HCT116 (cell line): ENCODE data around the gene OR2T11. TPM values are rescaled to one million over a fixed set of nuclear protein-coding genes. Genes with fewer than 3 reads are reported as not detected.

Source experiments
- ATAC-seq: fragments of 200-7000 bp; cut with Tn5 transposase; 2 replicates; pipeline ENCODE4 v1.9.1; 2020; ENCODE audit warnings: mild to moderate bottlenecking, moderate library complexity
- BruUV-seq: library from RNA; stranded (reverse); fragments of 400-500 nt; replicated peaks from 2 replicates; lab custom pipeline; 2021; lab: Mats Ljungman, UMichigan
- CTCF ChIA-PET: fragments of 300-600 bp; sonication (Branson Sonifier 250); formaldehyde crosslinking; loops from one replicate; lab custom pipeline; 2021; ENCODE audit warnings: antibody characterized with exemption; lab: Charles Lee
- POLR2A ChIA-PET: fragments of 300-600, 350-600 bp; sonication (Branson Sonifier 250); formaldehyde crosslinking; loops from one replicate; lab custom pipeline; 2021; ENCODE audit warnings: antibody characterized with exemption; lab: Charles Lee
- RAD21 ChIA-PET, 2 experiments: fragments of 300-600 bp; sonication (Branson Sonifier 250); formaldehyde crosslinking; loops; one replicate each; lab custom pipeline; 2023; ENCODE audit warnings: low total read pairs in 2 of 2; ENCODE audit not compliant: uncharacterized antibody in 2 of 2, unreplicated experiment in 2 of 2, low non-redundant PET in 1 of 2; lab: Charles Lee
- DNase-seq: peaks from one replicate; pipeline ENCODE4 v3.0.0-alpha.2; 2010; ENCODE audit warnings: low read depth, low spot score
- H2AFZ ChIP-seq: fragments of 200-600 bp; shearing (Covaris generic), sonication (generic); 2 replicates; pipeline ENCODE4 v1.6.1; 2017; ENCODE audit warnings: low read depth, mixed run types, mixed read lengths, antibody characterized with exemption, low read length; ENCODE audit not compliant: poor library complexity, severe bottlenecking
- H3K27ac ChIP-seq: 2 replicates; pipeline ENCODE4 v1.5.1; 2012; ENCODE audit warnings: low read depth, low read length
- H3K27me3 ChIP-seq: fragments of 200-600 bp; sonication (generic); 2 replicates; pipeline ENCODE4 v1.6.1; 2016; ENCODE audit warnings: mixed run types, low read length, mixed read lengths; ENCODE audit not compliant: insufficient read depth
- H3K36me3 ChIP-seq, 2 experiments: fragments of 200-500 bp in 1 of 2; fragments of 200-600 bp in 1 of 2; sonication (Bioruptor generic) in 1 of 2; sonication (generic) in 1 of 2; 2 replicates each; pipeline versions ENCODE4 v1.5.1 to v1.6.1; 2014 to 2016; ENCODE audit warnings: low read length in 2 of 2, inconsistent platforms in 1 of 2, mixed read lengths in 1 of 2, mixed run types in 1 of 2; ENCODE audit not compliant: insufficient read depth in 2 of 2, control insufficient read depth in 1 of 2
- H3K4me1 ChIP-seq, 2 experiments: fragments of 200-600 bp in 1 of 2; sonication (generic) in 1 of 2; 2 replicates each; pipeline versions ENCODE4 v1.5.1 to v1.6.1; 2012 to 2017; ENCODE audit warnings: low read length in 2 of 2, inconsistent platforms in 1 of 2, mild to moderate bottlenecking in 1 of 2, mixed read lengths in 1 of 2, mixed run types in 1 of 2, moderate library complexity in 1 of 2; ENCODE audit not compliant: insufficient read depth in 2 of 2, control insufficient read depth in 1 of 2
- H3K4me2 ChIP-seq: fragments of 200-600 bp; sonication (generic); 2 replicates; pipeline ENCODE4 v1.6.1; 2017; ENCODE audit warnings: mixed run types, low read length, mixed read lengths
- H3K4me3 ChIP-seq, 2 experiments: fragments of 200-600 bp in 1 of 2; sonication (generic) in 1 of 2; replicated peaks in 1 of 2; 2 replicates each; pipeline ENCODE4 v1.5.1; 2011 to 2016; ENCODE audit warnings: low read length in 2 of 2, control low read depth in 1 of 2, low read depth in 1 of 2, mild to moderate bottlenecking in 1 of 2, mixed read lengths in 1 of 2, mixed run types in 1 of 2
- H3K79me2 ChIP-seq: fragments of 200-600 bp; sonication (generic); 2 replicates; pipeline ENCODE4 v1.6.1; 2017; ENCODE audit warnings: mild to moderate bottlenecking, mixed run types, low read length, moderate library complexity, mixed read lengths; ENCODE audit not compliant: insufficient read depth
- H3K9ac ChIP-seq: fragments of 200-600 bp; sonication (generic); 2 replicates; pipeline ENCODE4 v1.6.1; 2016; ENCODE audit warnings: low read length, mixed read lengths
- H3K9me2 ChIP-seq: fragments of 200-600 bp; sonication (generic), shearing (Covaris generic); 2 replicates; pipeline ENCODE4 v1.6.1; 2017; ENCODE audit warnings: mixed run types, mild to moderate bottlenecking, moderate library complexity; ENCODE audit not compliant: insufficient read depth
- H3K9me3 ChIP-seq, 2 experiments: fragments of 200-500 bp in 1 of 2; fragments of 200-600 bp in 1 of 2; sonication (Bioruptor generic) in 1 of 2; sonication (generic) in 1 of 2; 2 replicates each; pipeline ENCODE4 v1.6.1; 2014 to 2017; ENCODE audit warnings: low read length in 2 of 2, mixed read lengths in 2 of 2, inconsistent platforms in 1 of 2, low read depth in 1 of 2, mild to moderate bottlenecking in 1 of 2, mixed run types in 1 of 2, moderate library complexity in 1 of 2; ENCODE audit not compliant: control insufficient read depth in 1 of 2, insufficient read depth in 1 of 2
- H4K20me1 ChIP-seq: fragments of 200-600 bp; sonication (generic), shearing (Covaris generic); 2 replicates; pipeline ENCODE4 v1.6.1; 2017; ENCODE audit warnings: mixed run types, mild to moderate bottlenecking, moderate library complexity; ENCODE audit not compliant: insufficient read depth
- CBX3 ChIP-seq: IDR thresholded peaks from 2 replicates; pipeline ENCODE4 v1.6.1; 2012; ENCODE audit warnings: low read depth
- CEBPB ChIP-seq: IDR thresholded peaks from 2 replicates; pipeline ENCODE4 v1.6.1; 2012; ENCODE audit warnings: low read depth
- ELF1 ChIP-seq: IDR thresholded peaks from 2 replicates; pipeline ENCODE4 v1.6.1; 2012; ENCODE audit warnings: low read depth, borderline replicate concordance
- EZH2 ChIP-seq: fragments of 200-600 bp; sonication (generic); IDR thresholded peaks from 2 replicates; pipeline ENCODE4 v1.6.1; 2017; ENCODE audit warnings: antibody characterized with exemption, mixed run types
- JUND ChIP-seq: IDR thresholded peaks from 2 replicates; pipeline ENCODE4 v1.6.1; 2012
- POLR2A ChIP-seq: IDR thresholded peaks from 2 replicates; pipeline ENCODE4 v1.7.0; 2011; ENCODE audit warnings: borderline replicate concordance; ENCODE audit not compliant: insufficient read depth, insufficient read length; ENCODE audit errors: extremely low read depth
- POLR2AphosphoS5 ChIP-seq: IDR thresholded peaks from 2 replicates; pipeline ENCODE4 v1.6.1; 2011; ENCODE audit warnings: mild to moderate bottlenecking, low read depth, low read length, moderate library complexity
- RAD21 ChIP-seq: IDR thresholded peaks from 2 replicates; pipeline ENCODE4 v1.6.1; 2012; ENCODE audit warnings: low read depth, mild to moderate bottlenecking
- SIN3A ChIP-seq: IDR thresholded peaks from 2 replicates; pipeline ENCODE4 v1.6.1; 2012; ENCODE audit warnings: low read depth
- TCF7L2 ChIP-seq: IDR thresholded peaks from 2 replicates; pipeline ENCODE4 v1.7.0; 2011; ENCODE audit warnings: borderline replicate concordance, inconsistent platforms; ENCODE audit not compliant: insufficient read depth, insufficient read length; ENCODE audit errors: extremely low read depth
- YY1 ChIP-seq: IDR thresholded peaks from 2 replicates; pipeline ENCODE4 v1.6.1; 2011; ENCODE audit warnings: low read length, low read depth, moderate library complexity, mild to moderate bottlenecking; ENCODE audit not compliant: insufficient replicate concordance; ENCODE audit errors: extremely low read depth
- ZFX ChIP-seq: fragments of 450-650 bp; IDR thresholded peaks from 2 replicates; pipeline ENCODE4 v1.6.1; 2017
- intact Hi-C: fragments of 100-400 bp; cut with micrococcal nuclease; formaldehyde crosslinking; loops from 2 replicates; pipeline ENCODE4 v1.10.0; 2022
- total RNA-seq: library from RNA; stranded (reverse); gene quantifications from one replicate; pipeline ENCODE4 v1.2.1, GENCODE V29; 2021; ENCODE audit not compliant: unreplicated experiment
- TF ChIP-seq, protein P1 (sequence below): IDR thresholded peaks from 2 replicates; pipeline ENCODE4 v1.6.1; 2012
- TF ChIP-seq, protein P2 (sequence below): IDR thresholded peaks from 2 replicates; pipeline ENCODE4 v1.6.1; 2012
- TF ChIP-seq, protein P3 (sequence below), 3 experiments: fragments of 200-600 bp in 1 of 3; sonication (generic) in 1 of 3; IDR thresholded peaks in 2 of 3; conservative IDR thresholded peaks in 1 of 3; 2 replicates each; pipeline ENCODE4 v1.5.1; 2012 to 2017; ENCODE audit warnings: low read depth in 2 of 3, low read length in 2 of 3, antibody characterized with exemption in 1 of 3, borderline replicate concordance in 1 of 3, control low read depth in 1 of 3, mild to moderate bottlenecking in 1 of 3, mixed read lengths in 1 of 3, mixed run types in 1 of 3, moderate library complexity in 1 of 3; ENCODE audit not compliant: insufficient read depth in 1 of 3

OR2T11 gene
- total RNA-seq, 1 experiment from 2014 or later: not detected

DNA sequence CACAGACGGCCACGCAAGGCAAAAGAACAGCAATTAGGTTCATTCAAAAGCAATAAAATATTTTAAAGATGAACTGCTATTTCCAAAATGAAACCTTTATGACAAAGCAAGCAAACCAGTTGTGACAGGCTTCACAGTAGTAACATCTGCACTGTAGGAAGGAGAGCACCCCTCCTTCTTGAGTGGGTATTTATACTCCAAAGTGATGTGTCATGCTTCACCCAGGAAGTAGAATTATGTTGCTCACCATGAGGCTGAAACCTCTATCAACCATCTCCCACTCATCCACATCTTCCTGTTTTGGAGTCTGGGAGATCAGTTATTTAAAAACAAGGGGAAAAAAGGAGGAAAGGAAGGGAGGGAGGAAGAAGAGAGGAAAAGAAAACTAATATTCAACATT, 38.3 kb downstream of the OR2T11 start:
- H4K20me1 ChIP-seq: no peaks in the 10 kb centered on the region
- H3K4me2 ChIP-seq: no peak overlapping the region
- no peaks in the 10 kb centered on the region for H3K9me2 ChIP-seq
- ChIA-PET CTCF (no interaction called here), POLR2A (no interaction called here), RAD21 (no interaction called here)
- H2AFZ ChIP-seq: no peak overlapping the region
- H3K9me3 ChIP-seq: no peaks in the 10 kb centered on the region
- no peak overlapping the region for H3K4me3 ChIP-seq
- no peak overlapping the region for H3K9ac ChIP-seq
- DNase-seq: no peak
- H3K79me2 ChIP-seq: no peaks in the 10 kb centered on the region
- intact Hi-C loops: no loop called here
- H3K36me3 ChIP-seq: no peaks in the 10 kb centered on the region
- H3K4me1 ChIP-seq: no peaks in the 10 kb centered on the region
- TF ChIP-seq, protein P1, sequence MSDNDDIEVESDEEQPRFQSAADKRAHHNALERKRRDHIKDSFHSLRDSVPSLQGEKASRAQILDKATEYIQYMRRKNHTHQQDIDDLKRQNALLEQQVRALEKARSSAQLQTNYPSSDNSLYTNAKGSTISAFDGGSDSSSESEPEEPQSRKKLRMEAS: no peak
- no peak for TF ChIP-seq YY1
- no peak for TF ChIP-seq POLR2AphosphoS5
- no peak for TF ChIP-seq EZH2
- TF ChIP-seq TCF7L2: no peak
- no peak for TF ChIP-seq CEBPB
- TF ChIP-seq JUND: no peak
- TF ChIP-seq POLR2A: no peak
- TF ChIP-seq RAD21: no peak
- no peak for TF ChIP-seq ELF1
- TF ChIP-seq, protein P2, sequence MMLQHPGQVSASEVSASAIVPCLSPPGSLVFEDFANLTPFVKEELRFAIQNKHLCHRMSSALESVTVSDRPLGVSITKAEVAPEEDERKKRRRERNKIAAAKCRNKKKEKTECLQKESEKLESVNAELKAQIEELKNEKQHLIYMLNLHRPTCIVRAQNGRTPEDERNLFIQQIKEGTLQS: no peak
- TF ChIP-seq CBX3: no peak
- no peak for TF ChIP-seq ZFX
- no peak for ATAC-seq
- BruUV-seq: no TSS peak
- H3K27ac ChIP-seq: no peak overlapping the region
- H3K27me3 ChIP-seq: no peaks in the 10 kb centered on the region

DNA sequence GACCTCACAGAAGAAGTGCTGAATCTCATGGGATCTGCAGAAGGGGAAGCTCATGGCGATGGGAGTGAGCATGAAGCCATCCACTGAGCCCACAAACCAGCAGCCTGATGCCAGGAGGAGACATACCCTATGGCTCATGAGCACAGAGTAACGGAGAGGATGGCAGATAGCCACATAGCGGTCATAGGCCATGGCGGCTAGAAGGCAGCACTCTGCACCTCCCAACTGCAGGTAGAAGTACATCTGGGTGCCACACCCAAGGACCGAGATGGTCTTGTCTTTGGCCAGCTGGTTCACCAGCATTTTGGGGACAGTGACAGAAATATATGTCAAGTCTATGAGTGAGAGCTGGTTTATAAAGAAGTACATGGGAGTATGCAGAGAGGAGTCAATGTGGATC, 41.7 kb downstream of the OR2T11 start:
- Histone ChIP-seq H4K20me1 (no peaks in the 10 kb centered on the region), H3K27me3 (no peaks in the 10 kb centered on the region), H3K9me2 (no peaks in the 10 kb centered on the region), H3K27ac (no peak overlapping the region), H3K79me2 (no peaks in the 10 kb centered on the region), H3K9ac (no peak overlapping the region), H3K4me1 (no peaks in the 10 kb centered on the region), H3K9me3 (no peaks in the 10 kb centered on the region), H3K4me3 (no peak overlapping the region), H3K4me2 (no peak overlapping the region), H2AFZ (no peak overlapping the region), H3K36me3 (no peaks in the 10 kb centered on the region)
- ATAC-seq: no peak
- TF ChIP-seq CEBPB (no peak), EZH2 (no peak), POLR2AphosphoS5 (no peak), SIN3A (no peak), TCF7L2 (no peak), CBX3 (no peak), RAD21 (no peak)
- TF ChIP-seq, protein P3, sequence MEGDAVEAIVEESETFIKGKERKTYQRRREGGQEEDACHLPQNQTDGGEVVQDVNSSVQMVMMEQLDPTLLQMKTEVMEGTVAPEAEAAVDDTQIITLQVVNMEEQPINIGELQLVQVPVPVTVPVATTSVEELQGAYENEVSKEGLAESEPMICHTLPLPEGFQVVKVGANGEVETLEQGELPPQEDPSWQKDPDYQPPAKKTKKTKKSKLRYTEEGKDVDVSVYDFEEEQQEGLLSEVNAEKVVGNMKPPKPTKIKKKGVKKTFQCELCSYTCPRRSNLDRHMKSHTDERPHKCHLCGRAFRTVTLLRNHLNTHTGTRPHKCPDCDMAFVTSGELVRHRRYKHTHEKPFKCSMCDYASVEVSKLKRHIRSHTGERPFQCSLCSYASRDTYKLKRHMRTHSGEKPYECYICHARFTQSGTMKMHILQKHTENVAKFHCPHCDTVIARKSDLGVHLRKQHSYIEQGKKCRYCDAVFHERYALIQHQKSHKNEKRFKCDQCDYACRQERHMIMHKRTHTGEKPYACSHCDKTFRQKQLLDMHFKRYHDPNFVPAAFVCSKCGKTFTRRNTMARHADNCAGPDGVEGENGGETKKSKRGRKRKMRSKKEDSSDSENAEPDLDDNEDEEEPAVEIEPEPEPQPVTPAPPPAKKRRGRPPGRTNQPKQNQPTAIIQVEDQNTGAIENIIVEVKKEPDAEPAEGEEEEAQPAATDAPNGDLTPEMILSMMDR (IDR thresholded peaks at IDR 0.05 in 2 of 3, conservative IDR thresholded peaks at IDR 0.05 in 1 of 3; ENCODE audit: borderline replicate concordance in 1 of 3, insufficient read depth in 1 of 3, low read depth in 2 of 3, low read length in 2 of 3): no peak
- TF ChIP-seq, protein P2: no peak
- RAD21 ChIA-PET: no interaction called here
- POLR2A ChIA-PET: no interaction called here
- no TSS peak for BruUV-seq
- CTCF ChIA-PET: no interaction called here
- DNase-seq: no peak
- intact Hi-C loops: no loop called here
